HG02970 (cell line): ENCODE measurements around the gene PGLYRP4.

Experiments used
- ATAC-seq: cut with Tn5 transposase; IDR thresholded peaks from one replicate; pipeline ENCODE4 v1.9.1; 2021; ENCODE audit warnings: mild to moderate bottlenecking, moderate library complexity, moderate number of reproducible peaks; ENCODE audit not compliant: unreplicated experiment, low FRiP score

Gene PGLYRP4, protein sequence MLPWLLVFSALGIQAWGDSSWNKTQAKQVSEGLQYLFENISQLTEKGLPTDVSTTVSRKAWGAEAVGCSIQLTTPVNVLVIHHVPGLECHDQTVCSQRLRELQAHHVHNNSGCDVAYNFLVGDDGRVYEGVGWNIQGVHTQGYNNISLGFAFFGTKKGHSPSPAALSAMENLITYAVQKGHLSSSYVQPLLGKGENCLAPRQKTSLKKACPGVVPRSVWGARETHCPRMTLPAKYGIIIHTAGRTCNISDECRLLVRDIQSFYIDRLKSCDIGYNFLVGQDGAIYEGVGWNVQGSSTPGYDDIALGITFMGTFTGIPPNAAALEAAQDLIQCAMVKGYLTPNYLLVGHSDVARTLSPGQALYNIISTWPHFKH

GRCh38 chr1:153348511-153349362, at the start of gene PGLYRP4:
TSS of gene PGLYRP4 (minus strand) at chr1:153348841. CDS start at chr1:153347932, 909 bp downstream.
- no peak for ATAC-seq

GRCh38 chr1:153397924-153398651, 49.4 kb upstream of the PGLYRP4 start:
- no peak for ATAC-seq

- no peak for ATAC-seq
Measured at GRCh38 chr1:153397051-153397923, 48.6 kb upstream of the PGLYRP4 start.

GRCh38 chr1:153396461-153396860, 47.8 kb upstream of the PGLYRP4 start:
- no peak for ATAC-seq

DNA sequence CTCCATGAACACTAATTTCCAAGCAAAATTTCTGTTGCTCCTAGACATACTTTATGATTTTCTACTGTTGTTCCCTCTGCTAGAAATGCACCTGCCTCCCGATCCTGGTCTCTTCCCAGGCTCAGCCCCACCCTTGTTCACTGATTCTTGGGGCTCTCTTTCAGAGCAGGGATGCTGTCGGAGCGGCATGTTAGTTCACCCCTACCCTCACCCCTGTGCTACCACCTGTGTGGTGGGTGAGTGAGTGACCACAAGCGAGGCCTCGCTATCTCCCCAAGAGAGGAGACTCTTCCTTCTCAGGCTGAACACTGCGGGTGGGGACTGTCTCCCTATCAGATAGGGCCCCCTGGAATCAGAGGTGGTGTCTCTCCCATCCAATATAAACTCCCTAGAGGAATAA, 47.1 kb upstream of the PGLYRP4 start:
- no peak for ATAC-seq

DNA sequence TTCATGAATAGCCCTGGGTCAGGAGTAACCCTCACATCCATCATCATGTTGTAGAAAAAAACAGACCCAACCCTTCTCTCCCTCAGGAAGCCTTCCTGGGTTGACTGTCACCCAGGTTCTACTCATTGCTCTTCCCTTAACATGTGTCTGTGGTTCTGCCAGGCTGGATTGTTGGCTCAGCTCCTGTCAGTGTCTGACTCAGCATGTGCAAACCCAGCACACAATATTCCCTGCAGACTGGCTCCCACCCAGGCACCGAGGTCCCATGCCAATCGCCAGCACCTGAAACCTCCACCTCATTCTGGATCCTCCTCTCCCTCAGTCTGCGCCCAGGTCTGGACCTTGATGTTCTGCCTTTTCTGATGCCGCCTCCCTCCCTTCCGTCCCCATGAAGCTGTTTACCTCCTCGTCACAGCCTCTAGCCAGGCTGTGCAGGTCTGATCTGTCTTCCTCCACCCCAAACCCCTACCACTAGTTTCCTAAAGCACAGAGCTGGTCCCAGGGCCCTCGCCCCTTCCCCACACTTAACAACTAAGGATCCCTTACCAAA, 46.6 kb upstream of the PGLYRP4 start:
- no peak for ATAC-seq

DNA sequence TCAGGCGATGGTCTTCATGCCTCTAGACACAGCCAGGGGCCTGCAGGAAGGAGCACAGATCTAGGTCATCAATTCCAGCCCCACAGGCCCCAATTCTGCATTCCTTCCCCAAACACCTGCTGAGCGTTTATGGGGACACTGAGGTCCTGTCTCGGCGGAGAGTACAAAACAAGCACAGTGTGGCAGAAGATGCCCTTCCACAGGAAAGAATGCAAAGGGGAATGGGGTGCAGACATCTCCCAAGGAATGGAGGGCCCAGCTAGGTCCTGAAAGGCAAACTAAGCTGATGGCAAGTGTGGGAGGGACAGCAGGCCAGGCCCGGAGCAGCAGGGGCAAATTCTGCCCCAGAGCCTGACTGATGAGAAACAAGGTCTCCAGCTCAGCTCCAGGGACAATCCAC, 45.8 kb upstream of the PGLYRP4 start:
- ATAC-seq: no peak

GRCh38 chr1:153393926-153394325, 45.3 kb upstream of the PGLYRP4 start:
- ATAC-seq: no peak

DNA sequence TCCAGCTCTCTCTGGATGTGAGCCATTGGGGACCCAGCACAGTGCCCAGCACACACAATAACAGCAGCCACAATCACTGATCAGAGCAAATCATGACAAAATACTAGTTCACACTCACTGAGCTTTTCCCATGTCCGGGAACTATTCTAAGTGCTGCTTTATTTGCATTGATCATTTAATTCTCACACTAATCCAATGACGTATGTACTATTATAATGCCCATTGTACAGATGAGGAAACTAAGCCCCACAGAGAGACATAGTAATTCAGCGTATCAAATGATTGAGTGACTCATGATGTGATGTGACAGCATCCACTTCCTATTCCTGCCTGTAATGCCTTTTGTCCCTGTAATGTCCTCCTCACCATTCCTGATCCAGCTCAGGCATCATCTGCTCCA, 44.2 kb upstream of the PGLYRP4 start:
- ATAC-seq: no peak

GRCh38 chr1:153392258-153392657, 43.6 kb upstream of the PGLYRP4 start:
- ATAC-seq: no peak

DNA sequence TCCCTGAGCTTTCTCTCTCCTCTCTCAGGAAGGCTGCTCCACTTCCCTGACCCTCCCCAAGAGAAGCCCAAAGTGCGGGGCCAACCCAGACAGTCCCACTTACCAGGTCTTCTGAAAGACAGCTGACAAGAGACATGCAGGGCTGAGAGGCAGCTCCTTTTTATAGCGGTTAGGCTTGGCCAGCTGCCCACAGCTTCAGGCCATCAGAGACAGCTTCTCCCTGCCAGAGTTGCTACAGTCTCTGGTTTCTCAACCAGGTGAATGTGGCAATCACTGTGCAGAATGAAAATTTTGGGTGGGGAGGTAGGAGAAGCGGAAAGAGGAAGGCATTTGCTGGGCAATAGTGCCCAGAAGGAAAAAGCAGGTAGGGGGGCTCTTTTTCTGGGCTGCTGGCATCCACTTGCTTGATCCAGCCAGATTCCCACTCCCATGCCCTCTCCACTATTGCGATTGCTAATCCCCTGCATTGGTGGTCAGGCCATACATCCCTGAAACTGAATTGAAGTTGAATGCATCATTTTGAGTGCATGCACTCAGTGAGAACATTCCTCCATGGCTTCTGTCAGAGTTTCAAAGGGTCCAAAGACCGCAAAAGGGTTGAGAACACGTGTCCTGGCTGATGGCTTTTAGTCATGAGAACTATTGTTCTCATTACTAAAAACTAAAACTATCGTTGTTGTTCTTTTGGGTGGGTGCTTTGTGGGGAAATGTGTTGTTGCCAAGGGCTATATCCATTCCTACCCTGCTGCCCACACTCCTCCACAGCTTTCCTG, 42.5 kb upstream of the PGLYRP4 start, which contains the start of gene S100A8:
Gene S100A8 (minus strand): TSS at position 136 of the 773 bp plus-strand sequence. CDS start 538 bp downstream, outside the sequence.
- ATAC-seq: no peak

- ATAC-seq: no peak
Measured at GRCh38 chr1:153389973-153390879, 41.6 kb upstream of the PGLYRP4 start.

DNA sequence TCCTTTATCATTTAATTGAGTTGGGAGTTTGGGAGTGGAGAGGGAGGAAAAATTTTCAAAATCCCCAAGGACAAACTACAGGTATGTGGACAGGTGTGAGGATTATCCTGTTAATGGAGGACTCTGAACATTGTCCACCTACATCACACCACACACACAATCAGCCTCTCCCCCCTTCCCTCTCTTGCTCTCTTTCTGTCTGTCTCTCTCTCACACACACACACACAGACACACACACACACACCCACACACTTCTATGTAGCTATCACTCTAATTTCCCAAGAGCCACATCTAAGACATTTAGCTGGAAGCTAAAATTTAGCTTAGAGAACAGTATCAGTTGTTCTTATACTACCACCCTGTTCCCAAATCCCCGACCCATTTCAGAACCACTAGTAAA, 40.8 kb upstream of the PGLYRP4 start:
- no peak for ATAC-seq

DNA sequence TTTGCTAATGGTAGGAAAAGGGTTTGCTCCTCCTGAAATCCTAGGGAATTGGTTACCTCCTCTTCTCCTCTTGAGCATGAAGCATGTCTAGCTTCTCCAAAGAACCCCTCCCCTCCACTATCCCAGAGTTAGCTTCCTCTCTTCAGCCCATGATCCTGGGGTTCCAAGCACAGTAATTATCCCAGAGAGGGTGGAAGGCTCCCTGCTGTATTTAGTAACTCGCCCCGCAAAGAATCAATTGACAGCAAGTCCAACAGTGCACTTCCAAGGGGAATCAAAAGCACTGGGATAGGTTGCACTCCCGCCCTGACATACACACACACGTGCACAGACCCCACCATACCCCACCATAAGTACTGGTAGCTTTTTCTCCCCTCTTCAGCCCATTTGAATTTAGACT, 39.1 kb upstream of the PGLYRP4 start:
- no peak for ATAC-seq

GRCh38 chr1:153387001-153387400, 38.4 kb upstream of the PGLYRP4 start:
- ATAC-seq: no peak

GRCh38 chr1:153386500-153386901, 37.9 kb upstream of the PGLYRP4 start:
- ATAC-seq: no peak

- ATAC-seq: no peak
Measured at GRCh38 chr1:153384958-153385580, 36.4 kb upstream of the PGLYRP4 start.
